Activated CD8-positive, alpha-beta memory T cell treated with anti-CD3 and anti-CD28 coated beads for 1 hour (primary cell): ENCODE measurements around the gene GLIS1.

ENCODE experiments used
- DNase-seq, 2 donors: peaks; one replicate each; pipeline ENCODE4 v3.0.0-alpha.2; 2020; ENCODE audit warnings: low read depth in 1 of 2; ENCODE audit errors: extremely low read depth in 1 of 2

GLIS1 gene

GRCh38 chr1:53696051-53696450, 42.9 kb downstream of the GLIS1 start:
- DNase-seq: no peak

- no peak for DNase-seq
Measured at GRCh38 chr1:53695116-53695515, 43.8 kb downstream of the GLIS1 start.

- DNase-seq: no peak
Measured at GRCh38 chr1:53694718-53695091, 44.3 kb downstream of the GLIS1 start.

- no peak for DNase-seq
Measured at GRCh38 chr1:53693773-53694717, 44.9 kb downstream of the GLIS1 start.

GRCh38 chr1:53693339-53693738, 45.6 kb downstream of the GLIS1 start:
- DNase-seq: no peak

GRCh38 chr1:53691326-53691725, 47.6 kb downstream of the GLIS1 start:
- DNase-seq: no peak

GRCh38 chr1:53690411-53690810, 48.6 kb downstream of the GLIS1 start:
- DNase-seq: no peak

GRCh38 chr1:53689736-53690326, 49.1 kb downstream of the GLIS1 start:
- DNase-seq: no peak

GRCh38 chr1:53689223-53689622, 49.7 kb downstream of the GLIS1 start:
- DNase-seq: no peak

- DNase-seq: no peak
Measured at GRCh38 chr1:53688381-53689102, 50.4 kb downstream of the GLIS1 start.

GRCh38 chr1:53687901-53688300, 51.1 kb downstream of the GLIS1 start:
- no peak for DNase-seq

GRCh38 chr1:53687426-53687825, 51.5 kb downstream of the GLIS1 start:
- DNase-seq: no peak

- DNase-seq: no peak
Measured at GRCh38 chr1:53686965-53687267, 52.0 kb downstream of the GLIS1 start.

GRCh38 chr1:53686091-53686964, 52.6 kb downstream of the GLIS1 start:
- no peak for DNase-seq

- no peak for DNase-seq
Measured at GRCh38 chr1:53685272-53686051, 53.5 kb downstream of the GLIS1 start.

- DNase-seq: no peak
Measured at GRCh38 chr1:53684741-53685140, 54.2 kb downstream of the GLIS1 start.

GRCh38 chr1:53683986-53684740, 54.8 kb downstream of the GLIS1 start:
- DNase-seq: no peak

- no peak for DNase-seq
Measured at GRCh38 chr1:53682881-53683280, 56.1 kb downstream of the GLIS1 start.

- DNase-seq: peak; percentile 7 to 11
Measured at GRCh38 chr1:53681977-53682685, 56.8 kb downstream of the GLIS1 start.
